SW 1271 (cell line): Measurements from ENCODE around the gene SEMA3G.
A peak's percentile ranks its signal among the peaks of the same experiment; 100 is the strongest.

Source experiments
- DNase-seq, 2 experiments: peaks; one replicate each; lab custom pipeline; 2025; lab: John Stamatoyannopoulos, UW

Gene SEMA3G

GRCh38 chr3:52395503-52395865 is 49.4 kb downstream of the SEMA3G start:
- DNase-seq = no peak

DNA sequence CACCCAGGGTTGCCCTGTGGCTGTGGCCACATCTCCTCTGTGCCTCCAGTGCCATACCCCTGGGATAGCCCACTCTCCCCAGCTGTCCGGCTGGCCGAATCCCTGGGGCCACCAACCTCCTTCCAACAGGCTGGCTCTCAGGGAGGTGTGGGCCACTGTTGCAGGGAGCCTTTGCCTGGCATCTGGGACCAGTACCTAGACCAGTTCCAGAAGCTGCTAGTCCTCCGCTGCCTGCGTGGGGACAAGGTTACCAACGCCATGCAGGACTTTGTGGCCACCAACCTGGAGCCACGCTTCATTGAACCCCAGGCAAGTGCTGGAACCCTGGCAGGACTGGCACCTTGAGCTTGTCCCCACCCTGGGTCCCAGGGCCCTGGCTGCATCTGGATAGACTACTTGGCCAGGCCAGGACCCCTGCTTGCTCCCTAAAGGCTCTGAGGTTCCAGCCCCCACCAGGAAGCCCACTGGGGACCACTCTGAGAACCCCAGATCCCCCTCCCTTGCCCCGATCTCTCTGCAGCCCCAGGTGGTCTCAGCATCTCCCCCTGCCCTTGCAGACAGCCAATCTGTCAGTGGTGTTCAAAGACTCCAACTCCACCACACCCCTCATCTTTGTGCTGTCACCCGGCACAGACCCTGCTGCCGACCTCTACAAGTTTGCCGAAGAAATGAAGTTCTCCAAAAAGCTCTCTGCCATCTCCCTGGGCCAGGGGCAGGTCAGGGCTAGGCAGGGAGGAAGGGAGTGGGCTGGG is 50.0 kb downstream of the SEMA3G start:
- DNase-seq = no peak

DNA sequence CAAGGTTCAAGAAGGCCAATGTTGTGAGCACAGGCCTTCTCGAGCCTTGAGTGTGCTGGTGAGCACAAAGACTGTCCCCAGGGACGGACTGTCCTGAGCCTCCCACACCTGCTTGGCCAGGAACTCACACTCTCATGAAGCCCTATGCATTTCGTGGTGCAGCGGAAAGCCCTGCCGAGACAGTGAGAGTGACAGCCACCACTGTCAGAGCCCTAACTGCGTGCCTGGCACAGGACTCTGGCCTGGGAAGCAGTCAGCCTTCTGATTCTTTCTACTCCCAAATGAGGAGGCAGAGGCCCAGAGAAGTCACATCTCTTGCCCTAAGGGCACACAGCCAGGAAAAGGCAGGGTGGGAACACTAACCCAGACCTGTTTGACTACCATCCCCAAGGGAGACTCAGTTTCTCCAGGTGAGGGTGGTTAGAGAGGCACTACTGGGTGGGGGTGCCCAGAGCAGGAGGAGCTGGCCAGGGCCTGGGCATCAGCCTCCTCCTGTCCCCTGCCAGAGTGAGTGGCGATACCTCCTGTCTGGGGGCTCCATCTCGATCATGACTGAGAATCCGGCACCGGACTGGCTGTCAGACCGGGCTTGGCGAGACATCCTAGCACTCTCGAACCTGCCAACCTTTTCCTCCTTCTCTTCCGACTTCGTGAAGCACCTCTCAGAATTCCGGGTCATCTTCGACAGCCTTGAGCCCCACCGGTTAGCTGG is 50.8 kb downstream of the SEMA3G start:
- DNase-seq = no peak

DNA sequence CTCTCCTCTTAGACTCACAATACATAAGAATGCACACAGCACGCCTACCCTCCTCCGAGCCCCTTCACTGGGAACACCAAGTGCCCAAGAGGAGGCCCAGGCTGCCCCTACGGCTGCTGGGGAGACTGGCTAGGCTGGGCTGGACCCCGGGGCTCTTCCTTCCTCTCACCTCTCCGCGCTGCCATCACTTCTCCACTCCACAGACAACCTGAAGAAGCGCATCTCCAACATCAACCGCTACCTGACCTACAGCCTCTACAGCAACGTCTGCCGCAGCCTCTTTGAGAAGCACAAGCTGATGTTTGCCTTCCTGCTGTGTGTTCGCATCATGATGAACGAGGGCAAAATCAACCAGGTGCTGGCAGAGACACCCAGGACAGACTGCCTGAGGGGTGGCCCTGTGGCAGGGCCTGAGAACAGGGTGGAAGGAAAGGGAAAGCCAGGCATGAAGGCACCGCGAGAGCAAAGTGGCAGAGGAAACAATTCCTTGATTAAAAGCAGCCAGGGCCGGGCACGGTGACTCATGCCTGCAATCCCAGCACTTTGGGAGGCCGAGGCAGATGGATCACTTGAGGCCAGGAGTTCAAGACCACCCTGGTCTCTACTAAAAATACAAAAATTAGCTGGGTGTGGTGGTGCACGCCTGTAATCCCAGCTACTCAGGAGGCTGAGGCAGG is 51.6 kb downstream of the SEMA3G start:
- DNase-seq = no peak

DNA sequence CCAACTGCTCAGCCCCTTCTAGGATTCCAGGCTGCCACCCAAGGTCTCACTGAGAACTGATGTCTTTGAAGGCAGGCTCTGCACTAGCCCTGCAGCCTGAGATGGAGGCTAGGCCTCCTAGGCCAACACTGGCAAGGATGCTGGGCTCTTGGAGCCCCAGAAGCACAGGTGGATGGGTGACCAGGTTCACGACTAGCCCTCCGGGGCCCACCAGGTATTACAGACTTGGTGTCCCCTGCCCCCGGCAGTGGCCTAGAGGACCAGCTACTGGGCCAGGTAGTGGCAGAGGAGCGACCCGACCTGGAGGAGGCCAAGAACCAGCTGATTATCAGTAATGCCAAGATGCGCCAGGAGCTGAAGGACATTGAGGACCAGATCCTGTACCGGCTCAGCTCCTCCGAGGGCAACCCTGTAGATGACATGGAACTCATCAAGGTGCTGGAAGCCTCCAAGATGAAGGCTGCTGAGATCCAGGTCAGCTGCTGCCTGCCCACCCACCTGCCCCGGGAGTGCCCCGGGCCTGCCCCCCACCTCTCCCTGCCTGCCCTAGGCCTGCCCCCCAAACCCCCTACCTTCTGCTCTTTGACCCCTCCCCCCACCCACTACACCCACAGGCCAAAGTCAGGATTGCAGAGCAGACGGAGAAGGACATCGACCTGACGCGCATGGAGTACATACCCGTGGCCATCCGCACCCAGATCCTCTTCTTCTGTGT is 52.5 kb downstream of the SEMA3G start:
- no peak for DNase-seq

- DNase-seq = no peak
Measured at GRCh38 chr3:52391096-52391495, 53.8 kb downstream of the SEMA3G start.

- DNase-seq = peak in 1 of 2 experiments; percentile 6
Measured at GRCh38 chr3:52388933-52389332, 56.0 kb downstream of the SEMA3G start.

DNA sequence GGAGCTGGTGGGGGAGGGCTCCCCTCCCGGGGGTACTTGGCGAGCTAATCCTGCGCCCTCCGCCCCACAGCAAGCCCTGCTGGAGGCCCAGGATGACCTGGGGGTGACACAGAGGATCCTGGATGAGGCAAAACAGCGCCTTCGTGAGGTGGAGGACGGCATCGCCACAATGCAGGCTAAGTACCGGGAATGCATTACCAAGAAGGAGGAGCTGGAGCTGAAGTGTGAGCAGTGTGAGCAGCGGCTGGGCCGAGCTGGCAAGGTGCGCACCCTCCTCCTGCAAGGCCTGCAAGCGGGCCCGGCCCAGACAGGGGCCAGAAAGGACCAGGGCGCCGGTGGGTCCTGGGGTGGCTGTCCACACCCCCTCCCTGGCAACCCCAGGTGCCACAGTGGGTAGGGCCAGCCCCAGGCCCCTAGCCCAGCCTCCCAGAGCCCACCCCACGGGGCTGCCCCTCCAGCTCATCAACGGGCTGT is 56.5 kb downstream of the SEMA3G start:
- DNase-seq = no peak

DNA sequence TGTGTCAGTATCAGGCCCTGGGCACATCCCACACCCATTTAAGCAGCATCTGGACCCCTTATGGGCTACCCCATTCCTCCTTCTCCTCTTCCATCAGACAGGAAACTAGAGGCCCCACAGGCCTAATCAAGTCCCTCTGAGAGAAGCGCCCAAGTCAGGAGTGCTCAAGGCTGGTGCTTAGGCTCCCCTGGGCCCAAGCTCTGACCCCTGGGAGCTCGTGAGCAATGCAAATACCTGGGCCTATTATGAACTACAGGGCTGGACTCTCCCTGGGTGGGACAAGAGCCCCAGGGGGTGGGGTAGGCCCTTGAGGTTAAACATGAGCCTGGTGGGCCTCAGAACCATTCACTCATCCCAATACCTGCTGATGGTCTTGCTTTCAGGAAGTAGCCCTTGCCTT is 57.4 kb downstream of the SEMA3G start:
- DNase-seq = no peak

DNA sequence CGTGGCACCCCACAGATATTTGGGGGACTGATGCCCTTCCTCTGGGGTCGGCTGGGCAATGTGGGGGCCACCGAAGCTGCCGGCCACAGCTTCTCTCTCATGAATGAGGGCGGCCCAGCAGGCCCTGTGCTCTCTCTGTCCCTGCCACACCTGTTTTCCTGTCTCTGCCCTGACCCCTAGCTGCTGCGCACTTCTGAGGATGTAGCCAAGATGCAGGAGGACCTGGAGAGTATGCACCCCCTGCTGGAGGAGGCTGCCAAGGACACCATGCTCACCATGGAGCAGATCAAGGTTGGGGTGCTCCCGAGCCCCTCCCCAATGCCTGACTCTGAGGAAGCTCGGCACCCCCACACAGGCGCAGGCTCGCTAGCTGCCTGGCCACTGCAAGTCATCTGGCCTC is 59.7 kb downstream of the SEMA3G start:
- DNase-seq = no peak

DNA sequence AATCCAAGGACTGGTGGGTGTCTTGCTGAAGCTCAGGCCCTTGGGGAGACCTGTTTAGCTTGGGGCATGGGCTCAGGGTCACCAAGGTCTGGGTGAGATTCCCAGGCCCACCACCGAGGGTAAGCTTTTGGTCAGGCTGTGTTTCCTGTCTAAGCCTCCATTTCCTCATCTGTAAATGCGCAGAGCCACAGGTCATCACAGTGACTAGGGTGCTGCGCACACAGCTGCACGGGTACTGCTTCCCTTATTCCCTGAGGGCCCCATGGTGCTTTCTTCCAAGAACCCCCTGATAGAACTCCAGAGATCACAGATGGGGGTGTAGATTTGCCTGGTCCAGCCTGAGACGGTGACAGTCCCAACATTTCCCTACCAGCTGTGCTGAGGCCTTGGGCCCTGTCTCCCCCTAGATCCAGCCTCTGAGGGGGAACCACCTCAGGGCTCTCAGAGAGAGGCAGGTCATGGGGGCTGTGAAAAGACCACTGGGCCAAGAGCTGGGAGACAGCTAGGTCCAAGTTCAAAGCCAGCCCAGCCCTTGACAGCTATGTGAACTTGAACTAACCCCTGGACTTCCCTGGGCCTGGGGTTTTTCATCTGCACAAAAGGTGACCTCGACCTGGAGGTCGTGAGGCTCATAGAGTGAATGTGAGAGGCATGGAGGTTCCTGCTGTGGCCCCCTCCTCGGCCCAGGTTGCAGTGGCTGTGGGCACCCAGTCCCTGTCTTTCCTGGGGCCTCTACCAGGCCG is 60.7 kb downstream of the SEMA3G start:
- no peak for DNase-seq

- no peak for DNase-seq
Measured at GRCh38 chr3:52383446-52383845, 61.5 kb downstream of the SEMA3G start.
